ENCODE results near the gene SEC22C.

DNA sequence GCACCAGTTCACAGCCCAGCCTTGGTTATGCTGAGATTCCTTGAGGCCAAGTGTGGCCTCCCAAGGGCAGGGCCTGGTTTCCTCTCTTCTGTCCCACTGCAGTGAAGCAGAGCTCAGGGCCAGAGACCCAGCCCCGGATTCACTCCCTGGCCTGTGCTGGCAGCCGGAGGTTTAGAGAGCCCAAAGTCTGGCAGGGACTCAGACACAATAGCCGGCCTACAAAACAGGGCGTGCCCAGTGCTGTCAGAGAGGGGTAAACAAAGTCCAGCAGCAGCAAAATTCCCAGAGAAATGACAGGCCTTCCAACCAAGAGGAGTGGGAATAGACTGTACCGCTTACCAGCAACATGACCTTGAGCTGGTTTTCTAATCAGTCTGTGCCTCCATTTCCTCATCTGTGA is 65.3 kb downstream of the SEC22C start:
- no peak for TF ChIP-seq EZH2 (IDR thresholded peaks at IDR 0.05; ENCODE audit: low read depth)
- TF ChIP-seq, protein P1, sequence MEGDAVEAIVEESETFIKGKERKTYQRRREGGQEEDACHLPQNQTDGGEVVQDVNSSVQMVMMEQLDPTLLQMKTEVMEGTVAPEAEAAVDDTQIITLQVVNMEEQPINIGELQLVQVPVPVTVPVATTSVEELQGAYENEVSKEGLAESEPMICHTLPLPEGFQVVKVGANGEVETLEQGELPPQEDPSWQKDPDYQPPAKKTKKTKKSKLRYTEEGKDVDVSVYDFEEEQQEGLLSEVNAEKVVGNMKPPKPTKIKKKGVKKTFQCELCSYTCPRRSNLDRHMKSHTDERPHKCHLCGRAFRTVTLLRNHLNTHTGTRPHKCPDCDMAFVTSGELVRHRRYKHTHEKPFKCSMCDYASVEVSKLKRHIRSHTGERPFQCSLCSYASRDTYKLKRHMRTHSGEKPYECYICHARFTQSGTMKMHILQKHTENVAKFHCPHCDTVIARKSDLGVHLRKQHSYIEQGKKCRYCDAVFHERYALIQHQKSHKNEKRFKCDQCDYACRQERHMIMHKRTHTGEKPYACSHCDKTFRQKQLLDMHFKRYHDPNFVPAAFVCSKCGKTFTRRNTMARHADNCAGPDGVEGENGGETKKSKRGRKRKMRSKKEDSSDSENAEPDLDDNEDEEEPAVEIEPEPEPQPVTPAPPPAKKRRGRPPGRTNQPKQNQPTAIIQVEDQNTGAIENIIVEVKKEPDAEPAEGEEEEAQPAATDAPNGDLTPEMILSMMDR (conservative IDR thresholded peaks at IDR 0.05): no peak
